PC-9 (cell line): Measurements from ENCODE around the gene SETD4.

Experiments
- EZH2 ChIP-seq: fragments of 200-600 bp; sonication (generic); IDR thresholded peaks from 2 replicates; pipeline ENCODE4 v1.8.0; 2017; ENCODE audit warnings: antibody characterized with exemption, low read depth
- TF ChIP-seq, protein P1 (sequence below): fragments of 200-600 bp; sonication (generic); conservative IDR thresholded peaks from 2 replicates; pipeline ENCODE4 v1.6.1; 2017; ENCODE audit warnings: mixed run types, antibody characterized with exemption, mild to moderate bottlenecking, moderate library complexity

DNA sequence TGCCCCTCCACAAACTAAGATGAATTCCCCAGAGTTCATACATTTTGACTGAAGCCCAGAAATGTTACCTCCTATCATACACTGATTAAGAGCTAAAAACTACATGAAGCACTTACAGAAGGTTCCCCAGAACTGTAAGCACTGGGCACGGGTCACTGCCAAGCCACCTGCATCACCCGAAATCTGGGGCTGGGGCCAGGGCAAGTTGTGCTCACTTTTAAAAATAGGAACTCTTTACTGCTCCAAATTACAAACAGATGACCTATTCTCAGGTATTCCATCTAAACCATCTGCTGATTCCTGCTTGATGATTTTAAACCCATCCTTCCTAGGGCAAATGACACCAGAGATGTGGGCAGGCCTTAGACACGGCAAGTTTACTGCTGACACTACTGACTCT lies 4.8 kb downstream of the SETD4 start:
- TF ChIP-seq, protein P1, sequence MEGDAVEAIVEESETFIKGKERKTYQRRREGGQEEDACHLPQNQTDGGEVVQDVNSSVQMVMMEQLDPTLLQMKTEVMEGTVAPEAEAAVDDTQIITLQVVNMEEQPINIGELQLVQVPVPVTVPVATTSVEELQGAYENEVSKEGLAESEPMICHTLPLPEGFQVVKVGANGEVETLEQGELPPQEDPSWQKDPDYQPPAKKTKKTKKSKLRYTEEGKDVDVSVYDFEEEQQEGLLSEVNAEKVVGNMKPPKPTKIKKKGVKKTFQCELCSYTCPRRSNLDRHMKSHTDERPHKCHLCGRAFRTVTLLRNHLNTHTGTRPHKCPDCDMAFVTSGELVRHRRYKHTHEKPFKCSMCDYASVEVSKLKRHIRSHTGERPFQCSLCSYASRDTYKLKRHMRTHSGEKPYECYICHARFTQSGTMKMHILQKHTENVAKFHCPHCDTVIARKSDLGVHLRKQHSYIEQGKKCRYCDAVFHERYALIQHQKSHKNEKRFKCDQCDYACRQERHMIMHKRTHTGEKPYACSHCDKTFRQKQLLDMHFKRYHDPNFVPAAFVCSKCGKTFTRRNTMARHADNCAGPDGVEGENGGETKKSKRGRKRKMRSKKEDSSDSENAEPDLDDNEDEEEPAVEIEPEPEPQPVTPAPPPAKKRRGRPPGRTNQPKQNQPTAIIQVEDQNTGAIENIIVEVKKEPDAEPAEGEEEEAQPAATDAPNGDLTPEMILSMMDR = no peak
- TF ChIP-seq EZH2 = no peak
